Heart left ventricle (tissue), 13 donors: Measurements from ENCODE around the gene L3MBTL1.

Experiments used
- POLR2A ChIP-seq, 2 donors: fragments of 450-650 bp; IDR thresholded peaks; one replicate each; pipeline ENCODE4 v1.6.1; 2017; ENCODE audit warnings: antibody characterized with exemption in 2 of 2, mild to moderate bottlenecking in 2 of 2, moderate library complexity in 2 of 2
- TF ChIP-seq, protein P1 (sequence below), 12 donors: fragments of 200-600 bp; sonication (generic) in 4 of 12; IDR thresholded peaks; one replicate each; pipeline versions ENCODE4 v1.5.0 to v1.8.0; 2018 to 2022; ENCODE audit warnings: antibody characterized with exemption in 12 of 12, mild to moderate bottlenecking in 5 of 12
- donor health status: ischemic (EF 13 %, LVEDD 7.1; RV severe dilation, severe dysfunction).
- donor health status: DM: no; HTN: yes; CAD: no.
- donor health status: DM: no; HTN: no; CAD: no.
- donor health status: ischemic (EF 25% LVEDD 6.9; RV normal size, moderate dysfunction).
- donor health status: ischemic (EF 25% LVEDD 5.7; RV mildly dilated, moderate dysfunction).
- donor health status: ischemic (EF 35%, LVEDD 5.7; RV mildly dilated, moderate dysfunction).
- donor health status: nonischemic (EF 11% LVEDD 7.7; RV severe dilation, severe dysfunction).
- donor health status: DM: yes; HTN: yes; CAD: no.
- donor health status: PGD.
- donor health status: ischemic (EF 29% LVEDD 5.4; RV normal size, mild dysfunction).
- donor health status: nonischemic (EF 23%, LVEDD 6.1; RV moderate dilation, normal function).

- TF ChIP-seq, protein P1, sequence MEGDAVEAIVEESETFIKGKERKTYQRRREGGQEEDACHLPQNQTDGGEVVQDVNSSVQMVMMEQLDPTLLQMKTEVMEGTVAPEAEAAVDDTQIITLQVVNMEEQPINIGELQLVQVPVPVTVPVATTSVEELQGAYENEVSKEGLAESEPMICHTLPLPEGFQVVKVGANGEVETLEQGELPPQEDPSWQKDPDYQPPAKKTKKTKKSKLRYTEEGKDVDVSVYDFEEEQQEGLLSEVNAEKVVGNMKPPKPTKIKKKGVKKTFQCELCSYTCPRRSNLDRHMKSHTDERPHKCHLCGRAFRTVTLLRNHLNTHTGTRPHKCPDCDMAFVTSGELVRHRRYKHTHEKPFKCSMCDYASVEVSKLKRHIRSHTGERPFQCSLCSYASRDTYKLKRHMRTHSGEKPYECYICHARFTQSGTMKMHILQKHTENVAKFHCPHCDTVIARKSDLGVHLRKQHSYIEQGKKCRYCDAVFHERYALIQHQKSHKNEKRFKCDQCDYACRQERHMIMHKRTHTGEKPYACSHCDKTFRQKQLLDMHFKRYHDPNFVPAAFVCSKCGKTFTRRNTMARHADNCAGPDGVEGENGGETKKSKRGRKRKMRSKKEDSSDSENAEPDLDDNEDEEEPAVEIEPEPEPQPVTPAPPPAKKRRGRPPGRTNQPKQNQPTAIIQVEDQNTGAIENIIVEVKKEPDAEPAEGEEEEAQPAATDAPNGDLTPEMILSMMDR (IDR thresholded peaks at IDR 0.05): no peak
- TF ChIP-seq POLR2A (IDR thresholded peaks at IDR 0.05): no peak
These were observed 30.3 kb upstream of the L3MBTL1 start for GRCh38 chr20:43477193-43477592.
